ENCODE results near the gene ZNF169. TPM values are rescaled to one million over a fixed set of nuclear protein-coding genes. Genes with fewer than 3 reads are reported as not detected.
"Not testable (repeated sequence)": the region's sequence is repeated elsewhere in the genome, so short reads cannot be mapped to it uniquely, and the experiment has no call there.

The ZNF169 gene
- total RNA-seq, 1 experiment from 2014 or later = 0.52 TPM

DNA sequence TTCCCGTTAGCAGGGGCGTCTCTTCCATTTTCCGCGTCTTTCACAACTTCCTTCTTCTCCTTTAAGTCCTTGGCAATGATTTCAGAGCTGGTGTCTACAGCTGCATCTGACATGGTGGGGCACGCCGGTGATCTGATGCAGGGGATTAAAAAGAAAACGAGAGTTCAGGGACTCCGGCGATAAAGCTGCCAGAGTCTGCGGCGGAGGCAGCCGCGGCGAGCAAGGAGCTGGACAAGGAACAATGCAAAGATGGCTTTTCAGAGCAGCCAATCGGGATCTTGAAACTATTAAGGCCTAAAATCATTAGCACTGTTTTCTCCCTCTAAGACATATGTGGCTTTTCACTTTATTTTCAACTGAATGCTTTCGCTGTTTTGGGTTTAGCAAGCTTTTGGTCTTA lies 88.4 kb downstream of the ZNF169 start:
- DNase-seq (ENCODE audit: low spot score) = not testable (repeated sequence)

GRCh38 chr9:94348754-94349153 lies 89.7 kb downstream of the ZNF169 start:
- not testable (repeated sequence) for DNase-seq (ENCODE audit: low spot score)

Other genes starting within 250 kb of the ZNF169 start
- 2.8 and 3.3 TPM in 2 replicates for gene PTPDC1, start 174.8 kb upstream of the ZNF169 start, total RNA-seq (2014; rRNA removed; shearing (Covaris generic))
- not detected in 2 replicates for gene NUTM2F, start 69.3 kb downstream of the ZNF169 start, total RNA-seq (2014; rRNA removed; shearing (Covaris generic))